HCT116 (cell line): ENCODE data around the gene PRELP.

Experiments used
- CEBPB ChIP-seq: IDR thresholded peaks from 2 replicates; pipeline ENCODE4 v1.6.1; 2012; ENCODE audit warnings: low read depth
- POLR2A ChIP-seq: IDR thresholded peaks from 2 replicates; pipeline ENCODE4 v1.7.0; 2011; ENCODE audit warnings: borderline replicate concordance; ENCODE audit not compliant: insufficient read depth, insufficient read length; ENCODE audit errors: extremely low read depth
- YY1 ChIP-seq: IDR thresholded peaks from 2 replicates; pipeline ENCODE4 v1.6.1; 2011; ENCODE audit warnings: low read length, low read depth, moderate library complexity, mild to moderate bottlenecking; ENCODE audit not compliant: insufficient replicate concordance; ENCODE audit errors: extremely low read depth
- TF ChIP-seq, protein P1 (sequence below), 3 experiments: fragments of 200-600 bp in 1 of 3; sonication (generic) in 1 of 3; IDR thresholded peaks in 2 of 3; conservative IDR thresholded peaks in 1 of 3; 2 replicates each; pipeline ENCODE4 v1.5.1; 2012 to 2017; ENCODE audit warnings: low read depth in 2 of 3, low read length in 2 of 3, antibody characterized with exemption in 1 of 3, borderline replicate concordance in 1 of 3, control low read depth in 1 of 3, mild to moderate bottlenecking in 1 of 3, mixed read lengths in 1 of 3, mixed run types in 1 of 3, moderate library complexity in 1 of 3; ENCODE audit not compliant: insufficient read depth in 1 of 3
- TF ChIP-seq, protein P2 (sequence below): IDR thresholded peaks from 2 replicates; pipeline ENCODE4 v1.6.1; 2012

DNA sequence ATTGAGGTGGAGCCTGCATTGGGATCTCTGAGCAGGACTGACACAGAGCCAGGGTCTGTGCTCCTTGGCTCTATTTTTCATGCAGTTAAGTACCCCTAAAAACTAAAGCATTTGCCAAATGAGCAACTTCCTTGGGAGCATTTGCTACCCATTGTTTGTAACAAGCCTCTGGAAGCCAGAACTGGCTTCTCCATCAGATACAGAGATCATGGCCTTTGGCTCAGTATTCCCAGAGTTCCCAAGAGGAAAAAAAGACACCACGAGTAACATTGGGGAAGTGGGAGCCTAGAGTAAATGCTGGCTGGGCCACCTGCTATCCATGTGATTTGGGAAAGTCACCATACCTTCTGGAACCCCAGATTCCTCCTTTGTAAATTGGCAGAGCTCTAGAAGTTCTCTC is 63.1 kb downstream of the PRELP start:
- no peak for TF ChIP-seq CEBPB
- TF ChIP-seq YY1, result no peak
- TF ChIP-seq, protein P1, sequence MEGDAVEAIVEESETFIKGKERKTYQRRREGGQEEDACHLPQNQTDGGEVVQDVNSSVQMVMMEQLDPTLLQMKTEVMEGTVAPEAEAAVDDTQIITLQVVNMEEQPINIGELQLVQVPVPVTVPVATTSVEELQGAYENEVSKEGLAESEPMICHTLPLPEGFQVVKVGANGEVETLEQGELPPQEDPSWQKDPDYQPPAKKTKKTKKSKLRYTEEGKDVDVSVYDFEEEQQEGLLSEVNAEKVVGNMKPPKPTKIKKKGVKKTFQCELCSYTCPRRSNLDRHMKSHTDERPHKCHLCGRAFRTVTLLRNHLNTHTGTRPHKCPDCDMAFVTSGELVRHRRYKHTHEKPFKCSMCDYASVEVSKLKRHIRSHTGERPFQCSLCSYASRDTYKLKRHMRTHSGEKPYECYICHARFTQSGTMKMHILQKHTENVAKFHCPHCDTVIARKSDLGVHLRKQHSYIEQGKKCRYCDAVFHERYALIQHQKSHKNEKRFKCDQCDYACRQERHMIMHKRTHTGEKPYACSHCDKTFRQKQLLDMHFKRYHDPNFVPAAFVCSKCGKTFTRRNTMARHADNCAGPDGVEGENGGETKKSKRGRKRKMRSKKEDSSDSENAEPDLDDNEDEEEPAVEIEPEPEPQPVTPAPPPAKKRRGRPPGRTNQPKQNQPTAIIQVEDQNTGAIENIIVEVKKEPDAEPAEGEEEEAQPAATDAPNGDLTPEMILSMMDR (IDR thresholded peaks at IDR 0.05 in 2 of 3, conservative IDR thresholded peaks at IDR 0.05 in 1 of 3; ENCODE audit: borderline replicate concordance in 1 of 3, insufficient read depth in 1 of 3, low read depth in 2 of 3, low read length in 2 of 3), result no peak
- TF ChIP-seq, protein P2, sequence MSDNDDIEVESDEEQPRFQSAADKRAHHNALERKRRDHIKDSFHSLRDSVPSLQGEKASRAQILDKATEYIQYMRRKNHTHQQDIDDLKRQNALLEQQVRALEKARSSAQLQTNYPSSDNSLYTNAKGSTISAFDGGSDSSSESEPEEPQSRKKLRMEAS, result no peak
- TF ChIP-seq POLR2A, result no peak
